C4-2B (cell line): ENCODE results near the gene C8B.

Experiments used
- H3K27ac ChIP-seq: fragments of 450-650 bp; 2 replicates; pipeline ENCODE4 v1.5.1; 2017
- ZFX ChIP-seq: fragments of 450-650 bp; IDR thresholded peaks from 2 replicates; pipeline ENCODE4 v1.6.1; 2017
- TF ChIP-seq, protein P1 (sequence below): fragments of 450-650 bp; conservative IDR thresholded peaks from 2 replicates; pipeline ENCODE4 v1.5.1; 2017; ENCODE audit warnings: mild to moderate bottlenecking

C8B gene

DNA sequence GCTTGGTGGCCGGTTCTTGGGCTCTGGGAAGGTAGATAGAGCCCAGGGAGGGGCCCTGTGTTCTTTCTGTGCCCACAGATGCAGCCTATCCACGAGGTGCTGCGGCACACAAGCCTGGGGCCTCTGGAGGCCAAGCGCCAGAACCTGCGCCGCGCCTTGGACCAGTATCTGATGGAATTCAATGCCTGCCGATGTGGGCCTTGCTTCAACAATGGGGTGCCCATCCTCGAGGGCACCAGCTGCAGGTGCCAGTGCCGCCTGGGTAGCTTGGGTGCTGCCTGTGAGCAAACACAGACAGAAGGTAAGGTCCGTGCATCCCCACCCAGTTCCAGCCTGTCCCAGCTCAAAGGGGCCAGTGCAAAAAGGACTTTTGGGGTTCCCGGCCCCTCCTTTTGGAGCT lies 53.5 kb downstream of the C8B start:
- no peak for TF ChIP-seq ZFX
- TF ChIP-seq, protein P1, sequence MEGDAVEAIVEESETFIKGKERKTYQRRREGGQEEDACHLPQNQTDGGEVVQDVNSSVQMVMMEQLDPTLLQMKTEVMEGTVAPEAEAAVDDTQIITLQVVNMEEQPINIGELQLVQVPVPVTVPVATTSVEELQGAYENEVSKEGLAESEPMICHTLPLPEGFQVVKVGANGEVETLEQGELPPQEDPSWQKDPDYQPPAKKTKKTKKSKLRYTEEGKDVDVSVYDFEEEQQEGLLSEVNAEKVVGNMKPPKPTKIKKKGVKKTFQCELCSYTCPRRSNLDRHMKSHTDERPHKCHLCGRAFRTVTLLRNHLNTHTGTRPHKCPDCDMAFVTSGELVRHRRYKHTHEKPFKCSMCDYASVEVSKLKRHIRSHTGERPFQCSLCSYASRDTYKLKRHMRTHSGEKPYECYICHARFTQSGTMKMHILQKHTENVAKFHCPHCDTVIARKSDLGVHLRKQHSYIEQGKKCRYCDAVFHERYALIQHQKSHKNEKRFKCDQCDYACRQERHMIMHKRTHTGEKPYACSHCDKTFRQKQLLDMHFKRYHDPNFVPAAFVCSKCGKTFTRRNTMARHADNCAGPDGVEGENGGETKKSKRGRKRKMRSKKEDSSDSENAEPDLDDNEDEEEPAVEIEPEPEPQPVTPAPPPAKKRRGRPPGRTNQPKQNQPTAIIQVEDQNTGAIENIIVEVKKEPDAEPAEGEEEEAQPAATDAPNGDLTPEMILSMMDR: no peak
- H3K27ac ChIP-seq: no peak overlapping the region

DNA sequence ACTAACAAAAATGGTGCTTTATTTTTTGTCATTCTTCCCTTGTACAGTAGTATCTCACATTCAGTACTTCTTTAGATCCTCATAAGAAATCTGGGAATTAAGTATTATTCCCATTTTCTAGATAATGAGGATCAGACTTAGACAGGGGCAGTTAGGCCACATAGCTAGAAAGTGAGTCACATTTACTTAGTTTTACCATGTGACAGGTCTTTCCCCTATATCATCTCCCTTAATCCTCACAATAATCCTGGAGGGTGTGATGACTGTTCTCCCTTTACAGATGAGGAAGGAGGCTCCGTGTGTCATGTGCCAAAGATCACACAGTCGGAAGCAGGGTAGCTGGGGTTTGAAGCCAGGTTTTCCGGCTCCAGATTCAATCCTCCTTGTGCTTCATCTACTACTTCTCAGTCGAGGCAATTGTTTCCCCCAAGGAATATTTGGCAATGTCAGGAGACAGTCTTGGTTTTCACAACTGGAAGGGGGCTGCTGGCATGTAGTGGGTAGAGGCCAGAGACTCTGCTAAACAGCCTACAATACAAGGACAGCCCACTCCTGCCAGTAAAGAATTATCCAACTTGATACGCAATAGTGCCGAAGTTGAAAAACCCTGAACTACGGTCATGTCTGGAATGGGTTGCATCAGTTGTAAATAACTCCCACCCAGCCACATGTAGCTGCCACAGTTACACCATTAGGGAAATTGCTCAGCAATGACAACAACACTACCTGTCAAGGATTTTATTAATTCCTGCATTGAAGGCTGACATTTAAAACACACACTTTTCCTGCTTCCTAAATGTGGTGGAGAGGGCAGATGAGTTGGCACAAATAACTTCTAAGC lies 54.5 kb downstream of the C8B start:
- TF ChIP-seq, protein P1: no peak
- TF ChIP-seq ZFX: no peak
- H3K27ac ChIP-seq: no peak overlapping the region

GRCh38 chr1:56910441-56910985 lies 55.3 kb downstream of the C8B start:
- no peak for TF ChIP-seq ZFX
- TF ChIP-seq, protein P1: no peak
- H3K27ac ChIP-seq: no peak overlapping the region

- TF ChIP-seq, protein P1: no peak
- TF ChIP-seq ZFX: no peak
- no peak overlapping the region for H3K27ac ChIP-seq
Observed at GRCh38 chr1:56908619-56909221, 57.1 kb downstream of the C8B start.

DNA sequence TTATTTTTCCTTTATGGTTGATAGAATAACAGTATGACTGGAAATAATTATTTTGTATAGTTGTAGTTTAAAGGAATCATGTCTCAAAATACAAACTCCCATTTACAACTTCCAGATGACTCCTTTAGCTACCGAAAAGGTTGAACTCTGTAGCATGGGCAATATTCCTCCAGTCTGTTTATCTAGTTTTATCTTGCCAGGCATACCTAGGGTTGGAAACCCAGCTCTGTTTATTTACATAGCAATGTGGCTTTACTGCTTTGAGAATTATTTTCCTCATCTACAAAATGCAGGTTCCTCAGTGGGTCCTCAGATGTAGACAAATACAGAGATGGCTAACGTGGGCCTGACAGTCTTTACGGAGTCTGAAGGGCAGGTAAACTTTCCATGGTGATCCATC lies 60.1 kb downstream of the C8B start:
- no peak for TF ChIP-seq ZFX
- TF ChIP-seq, protein P1: no peak
- no peak overlapping the region for H3K27ac ChIP-seq

GRCh38 chr1:56904663-56905397 lies 61.0 kb downstream of the C8B start:
- H3K27ac ChIP-seq: no peak overlapping the region
- TF ChIP-seq, protein P1: no peak
- TF ChIP-seq ZFX: no peak

DNA sequence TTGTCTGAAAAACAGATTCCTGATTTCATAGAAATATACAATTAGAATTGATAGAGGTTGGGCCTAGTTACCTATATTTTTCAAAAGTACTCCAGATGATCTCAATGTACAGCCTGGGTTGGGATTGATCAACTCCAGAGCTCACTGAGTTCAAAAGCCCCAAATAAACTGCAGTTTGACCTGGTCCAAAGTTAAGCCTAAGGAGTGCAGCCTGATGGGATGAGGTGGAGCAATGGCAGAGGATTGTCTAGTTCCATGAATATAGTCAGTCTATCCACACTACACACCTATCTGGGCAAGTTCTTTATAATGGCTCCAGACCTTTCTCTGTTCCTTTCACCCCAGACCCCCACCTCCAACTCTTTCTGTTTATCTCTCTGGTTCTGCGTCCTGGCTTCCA lies 62.0 kb downstream of the C8B start:
- H3K27ac ChIP-seq: no peak overlapping the region
- TF ChIP-seq, protein P1: no peak
- TF ChIP-seq ZFX: no peak
